Measurements from ENCODE around the gene SLCO3A1.

The SLCO3A1 gene

GRCh38 chr15:91865950-91866349 lies 12.4 kb downstream of the SLCO3A1 start:
- TF ChIP-seq, protein P1, sequence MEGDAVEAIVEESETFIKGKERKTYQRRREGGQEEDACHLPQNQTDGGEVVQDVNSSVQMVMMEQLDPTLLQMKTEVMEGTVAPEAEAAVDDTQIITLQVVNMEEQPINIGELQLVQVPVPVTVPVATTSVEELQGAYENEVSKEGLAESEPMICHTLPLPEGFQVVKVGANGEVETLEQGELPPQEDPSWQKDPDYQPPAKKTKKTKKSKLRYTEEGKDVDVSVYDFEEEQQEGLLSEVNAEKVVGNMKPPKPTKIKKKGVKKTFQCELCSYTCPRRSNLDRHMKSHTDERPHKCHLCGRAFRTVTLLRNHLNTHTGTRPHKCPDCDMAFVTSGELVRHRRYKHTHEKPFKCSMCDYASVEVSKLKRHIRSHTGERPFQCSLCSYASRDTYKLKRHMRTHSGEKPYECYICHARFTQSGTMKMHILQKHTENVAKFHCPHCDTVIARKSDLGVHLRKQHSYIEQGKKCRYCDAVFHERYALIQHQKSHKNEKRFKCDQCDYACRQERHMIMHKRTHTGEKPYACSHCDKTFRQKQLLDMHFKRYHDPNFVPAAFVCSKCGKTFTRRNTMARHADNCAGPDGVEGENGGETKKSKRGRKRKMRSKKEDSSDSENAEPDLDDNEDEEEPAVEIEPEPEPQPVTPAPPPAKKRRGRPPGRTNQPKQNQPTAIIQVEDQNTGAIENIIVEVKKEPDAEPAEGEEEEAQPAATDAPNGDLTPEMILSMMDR (IDR thresholded peaks at IDR 0.05; ENCODE audit: extremely low read depth, missing control alignments), result no peak
- no peak for DNase-seq (ENCODE audit: low spot score)

- TF ChIP-seq, protein P1 (IDR thresholded peaks at IDR 0.05; ENCODE audit: extremely low read depth, missing control alignments), result no peak
- no peak for DNase-seq (ENCODE audit: low spot score)
These were observed 12.9 kb downstream of the SLCO3A1 start for GRCh38 chr15:91866371-91866905.

- DNase-seq (ENCODE audit: low spot score), result no peak
These were observed 13.5 kb downstream of the SLCO3A1 start for GRCh38 chr15:91866971-91867372.

GRCh38 chr15:91867581-91868026 lies 14.1 kb downstream of the SLCO3A1 start:
- TF ChIP-seq, protein P1 (IDR thresholded peaks at IDR 0.05; ENCODE audit: extremely low read depth, missing control alignments), result no peak
- DNase-seq (ENCODE audit: low spot score), result no peak

More at GRCh38 chr15:91866971-91867372, 13.5 kb downstream of the SLCO3A1 start:
- TF ChIP-seq, protein P1 (IDR thresholded peaks at IDR 0.05; ENCODE audit: extremely low read depth, missing control alignments), result no peak

- TF ChIP-seq, protein P1 (IDR thresholded peaks at IDR 0.05; ENCODE audit: extremely low read depth, missing control alignments), result no peak
These were observed 17.5 kb downstream of the SLCO3A1 start for GRCh38 chr15:91870876-91871537.

DNA sequence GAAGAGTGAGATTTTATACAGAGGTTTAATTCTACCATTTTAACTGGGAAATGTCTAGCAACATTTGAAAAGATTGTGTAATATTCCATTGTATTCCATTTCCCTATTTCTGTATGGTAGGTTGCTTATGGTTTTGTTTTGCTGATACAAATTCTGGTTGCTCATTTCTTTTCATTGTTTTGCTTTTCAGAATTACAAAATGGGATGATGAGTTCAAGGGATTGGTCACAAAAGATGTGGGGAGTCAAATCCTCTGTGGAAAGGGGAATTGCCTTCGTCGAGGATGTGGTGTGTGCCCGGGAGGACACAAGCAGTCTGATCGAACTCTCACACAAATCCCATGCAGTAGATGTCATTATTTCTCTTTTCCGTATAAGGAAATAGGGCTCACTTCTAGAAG lies 18.3 kb downstream of the SLCO3A1 start:
- TF ChIP-seq, protein P1 (IDR thresholded peaks at IDR 0.05; ENCODE audit: extremely low read depth, missing control alignments), result no peak
- no peak for DNase-seq (ENCODE audit: low spot score)

More at GRCh38 chr15:91870876-91871537, 17.5 kb downstream of the SLCO3A1 start:
- no peak for DNase-seq (ENCODE audit: low spot score)

DNA sequence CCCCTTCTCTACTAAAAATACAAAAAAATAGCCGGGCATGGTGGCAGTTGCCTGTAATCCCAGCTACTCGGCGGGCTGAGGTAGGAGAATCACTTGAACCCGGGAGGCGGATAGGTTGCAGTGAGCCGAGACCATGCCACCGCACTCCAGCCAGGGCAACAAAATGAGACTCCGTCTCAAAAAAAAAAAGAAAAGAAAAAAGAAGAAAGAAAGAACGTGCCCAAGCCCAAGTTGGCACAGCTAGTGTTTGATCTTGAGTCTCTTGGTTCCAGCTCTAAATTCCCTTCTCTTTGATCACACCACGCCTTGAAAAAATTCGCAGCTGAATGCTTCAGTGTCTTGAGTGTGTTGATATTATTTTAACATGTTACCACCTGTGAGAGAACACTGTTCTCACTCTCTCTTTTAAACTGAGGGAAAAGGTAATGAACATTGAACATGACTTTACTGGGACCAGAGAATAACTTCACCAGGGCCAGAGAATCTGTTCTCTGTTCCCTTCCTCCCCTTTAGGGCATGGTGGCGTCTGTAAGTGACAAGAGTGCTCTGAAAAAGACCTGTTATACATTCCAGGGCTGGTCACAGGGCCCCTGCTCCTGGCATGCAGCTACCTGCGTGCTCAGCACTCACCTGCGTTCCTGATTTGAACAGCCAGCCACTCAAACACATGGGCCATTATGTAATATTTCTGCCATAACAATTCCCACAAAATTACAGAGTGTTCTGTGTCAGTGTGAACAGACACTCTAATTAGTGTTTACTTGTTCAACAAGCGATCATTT lies 19.0 kb downstream of the SLCO3A1 start:
- DNase-seq (ENCODE audit: low spot score), result no peak
- TF ChIP-seq, protein P1 (IDR thresholded peaks at IDR 0.05; ENCODE audit: extremely low read depth, missing control alignments), result no peak

All from GM20000 (cell line).